Central memory CD8-positive, alpha-beta T cell (primary cell): ENCODE results near the gene ABHD12.

ENCODE experiments used
- ATAC-seq: fragments of 150-1000 bp; cut with Tn5 transposase; replicated peaks from 2 replicates; pipeline ENCODE4 v1.10.0; 2022; ENCODE audit warnings: mild to moderate bottlenecking, moderate FRiP score, moderate number of reproducible peaks; ENCODE audit not compliant: poor library complexity, severe bottlenecking; ENCODE audit errors: extremely low read depth
- DNase-seq, 2 donors: peaks; one replicate each; pipeline ENCODE4 v3.0.0; 2021; ENCODE audit warnings: low spot score in 2 of 2
- H3K27ac Mint-ChIP-seq: one replicate; pipeline ENCODE4 v1.8.0; 2022; ENCODE audit warnings: low read depth, mild to moderate bottlenecking, moderate library complexity, mixed read lengths
- H3K27me3 Mint-ChIP-seq: one replicate; pipeline ENCODE4 v1.8.0; 2022; ENCODE audit warnings: mixed read lengths
- H3K36me3 Mint-ChIP-seq: one replicate; pipeline ENCODE4 v1.8.0; 2022; ENCODE audit warnings: mild to moderate bottlenecking, moderate library complexity, mixed read lengths; ENCODE audit not compliant: insufficient read depth
- H3K4me1 Mint-ChIP-seq: one replicate; pipeline ENCODE4 v1.8.0; 2022; ENCODE audit warnings: mixed read lengths
- H3K4me3 Mint-ChIP-seq: one replicate; pipeline ENCODE4 v1.8.0; 2022; ENCODE audit warnings: mild to moderate bottlenecking, moderate library complexity, mixed read lengths
- H3K9me3 Mint-ChIP-seq: one replicate; pipeline ENCODE4 v1.8.0; 2022; ENCODE audit warnings: mixed read lengths

The ABHD12 gene

GRCh38 chr20:25378189-25378883 lies 12.3 kb downstream of the ABHD12 start:
- ATAC-seq: no peak

GRCh38 chr20:25376886-25377285 lies 13.7 kb downstream of the ABHD12 start:
- Mint-ChIP-seq H3K36me3 (peaks cover 7% of the 10 kb centered on the region), H3K9me3 (no peaks in the 10 kb centered on the region), H3K27me3 (no peaks in the 10 kb centered on the region), H3K27ac (no peak overlapping the region), H3K4me3 (no peak overlapping the region), H3K4me1 (peaks cover 52% of the 10 kb centered on the region)
- ATAC-seq (no peak), DNase-seq (no peak)

More at GRCh38 chr20:25378189-25378883, 12.3 kb downstream of the ABHD12 start:
- H3K36me3 Mint-ChIP-seq: peaks cover 5% of the 10 kb centered on the region
- DNase-seq: no peak
- H3K27ac Mint-ChIP-seq: no peak overlapping the region
- no peak overlapping the region for H3K4me3 Mint-ChIP-seq
- no peaks in the 10 kb centered on the region for H3K9me3 Mint-ChIP-seq
- peaks cover 66% of the 10 kb centered on the region for H3K4me1 Mint-ChIP-seq
- no peaks in the 10 kb centered on the region for H3K27me3 Mint-ChIP-seq

- no peaks in the 10 kb centered on the region for H3K27me3 Mint-ChIP-seq
- DNase-seq: no peak
- H3K27ac Mint-ChIP-seq: no peak overlapping the region
- peaks cover 50% of the 10 kb centered on the region for H3K4me1 Mint-ChIP-seq
- no peaks in the 10 kb centered on the region for H3K9me3 Mint-ChIP-seq
- H3K4me3 Mint-ChIP-seq: no peak overlapping the region
- no peak for ATAC-seq
- H3K36me3 Mint-ChIP-seq: peaks cover 5% of the 10 kb centered on the region
Measured at GRCh38 chr20:25376236-25376635, 14.4 kb downstream of the ABHD12 start.

GRCh38 chr20:25374842-25375241 lies 15.8 kb downstream of the ABHD12 start:
- Mint-ChIP-seq H3K27ac (no peak overlapping the region), H3K4me1 (peaks cover 47% of the 10 kb centered on the region), H3K27me3 (no peaks in the 10 kb centered on the region), H3K36me3 (peaks cover 3% of the 10 kb centered on the region), H3K4me3 (no peak overlapping the region), H3K9me3 (no peaks in the 10 kb centered on the region)
- no peak for DNase-seq
- no peak for ATAC-seq

GRCh38 chr20:25372584-25373336 lies 17.9 kb downstream of the ABHD12 start:
- no peak overlapping the region for H3K4me3 Mint-ChIP-seq
- H3K4me1 Mint-ChIP-seq: peaks cover 29% of the 10 kb centered on the region
- no peaks in the 10 kb centered on the region for H3K27me3 Mint-ChIP-seq
- ATAC-seq (no peak), DNase-seq (no peak)
- H3K27ac Mint-ChIP-seq: no peak overlapping the region
- H3K36me3 Mint-ChIP-seq: peaks cover 3% of the 10 kb centered on the region
- no peaks in the 10 kb centered on the region for H3K9me3 Mint-ChIP-seq

GRCh38 chr20:25369971-25370370 lies 20.7 kb downstream of the ABHD12 start:
- H3K27me3 Mint-ChIP-seq: no peaks in the 10 kb centered on the region
- peaks cover 3% of the 10 kb centered on the region for H3K36me3 Mint-ChIP-seq
- H3K4me1 Mint-ChIP-seq: peaks cover 24% of the 10 kb centered on the region
- no peaks in the 10 kb centered on the region for H3K9me3 Mint-ChIP-seq
- H3K4me3 Mint-ChIP-seq: no peak overlapping the region
- ATAC-seq (no peak), DNase-seq (no peak)
- no peak overlapping the region for H3K27ac Mint-ChIP-seq

GRCh38 chr20:25369529-25369928 lies 21.1 kb downstream of the ABHD12 start:
- Mint-ChIP-seq H3K4me3 (no peak overlapping the region), H3K36me3 (peaks cover 3% of the 10 kb centered on the region), H3K4me1 (peaks cover 23% of the 10 kb centered on the region), H3K9me3 (no peaks in the 10 kb centered on the region), H3K27me3 (no peaks in the 10 kb centered on the region), H3K27ac (no peak overlapping the region)
- DNase-seq (no peak), ATAC-seq (no peak)

- DNase-seq (no peak), ATAC-seq (no peak)
- Mint-ChIP-seq H3K27ac (no peak overlapping the region), H3K4me1 (peaks cover 23% of the 10 kb centered on the region), H3K4me3 (no peak overlapping the region), H3K27me3 (no peaks in the 10 kb centered on the region), H3K36me3 (peaks cover 3% of the 10 kb centered on the region), H3K9me3 (no peaks in the 10 kb centered on the region)
Measured at GRCh38 chr20:25368976-25369375, 21.7 kb downstream of the ABHD12 start.

GRCh38 chr20:25368526-25368925 lies 22.1 kb downstream of the ABHD12 start:
- no peak overlapping the region for H3K4me3 Mint-ChIP-seq
- no peak for DNase-seq
- H3K27ac Mint-ChIP-seq: no peak overlapping the region
- no peak for ATAC-seq
- peaks cover 22% of the 10 kb centered on the region for H3K4me1 Mint-ChIP-seq
- no peaks in the 10 kb centered on the region for H3K27me3 Mint-ChIP-seq
- no peaks in the 10 kb centered on the region for H3K9me3 Mint-ChIP-seq
- peaks cover 3% of the 10 kb centered on the region for H3K36me3 Mint-ChIP-seq

- Mint-ChIP-seq H3K4me3 (no peak overlapping the region), H3K27ac (no peak overlapping the region), H3K4me1 (peaks cover 10% of the 10 kb centered on the region), H3K9me3 (no peaks in the 10 kb centered on the region), H3K27me3 (no peaks in the 10 kb centered on the region), H3K36me3 (peaks cover 2% of the 10 kb centered on the region)
- no peak for ATAC-seq
- DNase-seq: no peak
Measured at GRCh38 chr20:25364879-25365699, 25.5 kb downstream of the ABHD12 start.

- H3K4me3 Mint-ChIP-seq: no peak overlapping the region
- no peaks in the 10 kb centered on the region for H3K9me3 Mint-ChIP-seq
- H3K4me1 Mint-ChIP-seq: peaks cover 10% of the 10 kb centered on the region
- H3K27me3 Mint-ChIP-seq: no peaks in the 10 kb centered on the region
- ATAC-seq: no peak
- DNase-seq: no peak
- H3K27ac Mint-ChIP-seq: no peak overlapping the region
- peaks cover 2% of the 10 kb centered on the region for H3K36me3 Mint-ChIP-seq
Measured at GRCh38 chr20:25364180-25364788, 26.4 kb downstream of the ABHD12 start.

- no peak overlapping the region for H3K27ac Mint-ChIP-seq
Measured at GRCh38 chr20:25361287-25361683, 29.4 kb downstream of the ABHD12 start.

More at GRCh38 chr20:25361287-25361683, 29.4 kb downstream of the ABHD12 start:
- Mint-ChIP-seq H3K4me3 (no peak overlapping the region), H3K27me3 (no peaks in the 10 kb centered on the region), H3K4me1 (peaks cover 34% of the 10 kb centered on the region), H3K36me3 (peaks cover 2% of the 10 kb centered on the region), H3K9me3 (no peaks in the 10 kb centered on the region)
- no peak for DNase-seq
- ATAC-seq: no peak
